Measurements from ENCODE around the gene PNRC2.
"Not testable (repeated sequence)": the region's sequence is repeated elsewhere in the genome, so short reads cannot be mapped to it uniquely, and the experiment has no call there.

Gene PNRC2

GRCh38 chr1:23957096-23957495 is 2.5 kb upstream of the PNRC2 start:
- no peak for DNase-seq

GRCh38 chr1:23958040-23958809 is 1.4 kb upstream of the PNRC2 start:
- not testable (repeated sequence) for DNase-seq

GRCh38 chr1:23958810-23959460 is 693 bp upstream of the PNRC2 start:
- DNase-seq = peak; percentile 93

- no peak for DNase-seq
Observed at GRCh38 chr1:23960291-23961020, 828 bp downstream of the PNRC2 start.

- no peak for DNase-seq
Observed at GRCh38 chr1:23963617-23964234, 4.1 kb downstream of the PNRC2 start.

GRCh38 chr1:23964235-23964668 is 4.6 kb downstream of the PNRC2 start:
- DNase-seq = no peak

- DNase-seq = no peak
Observed at GRCh38 chr1:23964790-23965740, 5.4 kb downstream of the PNRC2 start.

GRCh38 chr1:23966973-23967493 is 7.4 kb downstream of the PNRC2 start:
- DNase-seq = no peak

- DNase-seq = no peak
Observed at GRCh38 chr1:23967871-23968270, 8.2 kb downstream of the PNRC2 start.

GRCh38 chr1:23977187-23977853 is 17.7 kb downstream of the PNRC2 start:
- DNase-seq = no peak

- no peak for DNase-seq
Observed at GRCh38 chr1:23977854-23978191, 18.2 kb downstream of the PNRC2 start.

GRCh38 chr1:23978805-23979204 is 19.2 kb downstream of the PNRC2 start:
- DNase-seq = no peak

GRCh38 chr1:23979387-23979880 is 19.8 kb downstream of the PNRC2 start:
- no peak for DNase-seq

- peak; percentile 99 for DNase-seq
Observed at GRCh38 chr1:23979881-23980727, 20.5 kb downstream of the PNRC2 start, which contains the start of gene SRSF10. Gene SRSF10, minus strand, starts transcription at chr1:23980327. Its CDS starts 72 bp downstream, at chr1:23980255.

- DNase-seq = peak; percentile 58
Observed at GRCh38 chr1:23980728-23981070, 21.1 kb downstream of the PNRC2 start.

- DNase-seq = peak; percentile 52
Observed at GRCh38 chr1:23984417-23985186, 25.0 kb downstream of the PNRC2 start.

- DNase-seq = not testable (repeated sequence)
Observed at GRCh38 chr1:23987038-23987437, 27.4 kb downstream of the PNRC2 start.

- no peak for DNase-seq
Observed at GRCh38 chr1:23989263-23989662, 29.6 kb downstream of the PNRC2 start.

- DNase-seq = not testable (repeated sequence)
Observed at GRCh38 chr1:23992011-23992410, 32.4 kb downstream of the PNRC2 start.

Data from right hindlimb (tissue), 1 donor.